Keratinocyte (primary cell): ENCODE measurements around the gene ZNF500.

Experiments used
- CTCF ChIP-seq, 3 experiments: IDR thresholded peaks in 1 of 3; conservative IDR thresholded peaks in 1 of 3; optimal IDR thresholded peaks in 1 of 3; 2 replicates in 2 of 3; 3 replicates in 1 of 3; pipeline versions ENCODE3 to v1.5.1; 2011; ENCODE audit warnings: low read length in 3 of 3, mild to moderate bottlenecking in 3 of 3, moderate library complexity in 2 of 3, control low read depth in 1 of 3, inconsistent platforms in 1 of 3; ENCODE audit not compliant: insufficient read depth in 2 of 3; ENCODE audit errors: extremely low read depth in 1 of 3
- EZH2 ChIP-seq: IDR thresholded peaks from one replicate; pipeline ENCODE4 v1.6.1; 2012; ENCODE audit warnings: inconsistent platforms, mild to moderate bottlenecking, low read length, moderate library complexity

GRCh38 chr16:4800290-4801041, 33.5 kb upstream of the ZNF500 start:
- TF ChIP-seq EZH2 (no peak), CTCF (optimal IDR thresholded peaks at IDR 0.05 in 1 of 3, IDR thresholded peaks at IDR 0.05 in 1 of 3, conservative IDR thresholded peaks at IDR 0.05 in 1 of 3; ENCODE audit: extremely low read depth in 1 of 3, insufficient read depth in 2 of 3, low read length in 3 of 3) (no peak)
